Gastrocnemius medialis (tissue), 4 donors: ENCODE results near the gene PHF12. TPM values are rescaled to one million over a fixed set of nuclear protein-coding genes. Genes with fewer than 3 reads are reported as not detected.

Experiments
- ATAC-seq, 2 donors: fragments of 150-250 bp; one replicate each; pipeline ENCODE4 v1.9.1; 2016
- DNase-seq, 2 donors: peaks; one replicate each; pipeline ENCODE4 v3.0.0-alpha.2; 2019
- H3K27ac ChIP-seq, 4 donors: fragments of 200-600 bp; sonication (generic); 1 replicate in 1 of 4; 2 replicates in 3 of 4; pipeline ENCODE4 v1.5.1; 2016 to 2018; ENCODE audit warnings: mild to moderate bottlenecking in 2 of 4, moderate library complexity in 1 of 4
- H3K27me3 ChIP-seq, 3 donors: fragments of 200-600 bp; sonication (generic) in 2 of 3; 1 replicate in 1 of 3; 2 replicates in 2 of 3; pipeline versions ENCODE4 v1.5.1 to v1.6.0; 2016 to 2019; ENCODE audit warnings: mild to moderate bottlenecking in 1 of 3, moderate library complexity in 1 of 3
- H3K36me3 ChIP-seq, 2 donors: fragments of 200-600 bp; sonication (generic) in 1 of 2; one replicate each; pipeline ENCODE4 v1.5.1; 2017 to 2018
- H3K4me1 ChIP-seq, 2 donors: fragments of 200-600 bp; sonication (generic) in 1 of 2; one replicate each; pipeline ENCODE4 v1.5.1; 2016 to 2017; ENCODE audit warnings: mild to moderate bottlenecking in 2 of 2
- H3K4me3 ChIP-seq, 4 donors: fragments of 200-600 bp; sonication (generic) in 3 of 4; 1 replicate in 1 of 4; 2 replicates in 3 of 4; pipeline ENCODE4 v1.5.1; 2016 to 2019; ENCODE audit warnings: mild to moderate bottlenecking in 2 of 4
- H3K9me3 ChIP-seq, 3 donors: fragments of 200-600 bp; sonication (generic) in 2 of 3; 1 replicate in 1 of 3; 2 replicates in 2 of 3; pipeline ENCODE4 v1.5.1; 2016 to 2019
- CTCF ChIP-seq, 5 experiments: fragments of 450-650 bp in 3 of 5; fragments of 200-600 bp in 2 of 5; sonication (generic) in 2 of 5; IDR thresholded peaks in 4 of 5; conservative IDR thresholded peaks in 1 of 5; 1 replicate in 4 of 5; 2 replicates in 1 of 5; pipeline ENCODE4 v1.5.1; 2016 to 2019; ENCODE audit warnings: antibody characterized with exemption in 5 of 5, mild to moderate bottlenecking in 3 of 5, moderate library complexity in 3 of 5
- POLR2A ChIP-seq, 2 donors: fragments of 450-650 bp; IDR thresholded peaks; one replicate each; pipeline ENCODE4 v1.6.1; 2017; ENCODE audit warnings: antibody characterized with exemption in 2 of 2, mild to moderate bottlenecking in 2 of 2, moderate library complexity in 2 of 2
- in situ Hi-C, 4 donors: fragments of 200-750 bp; cut with MboI; loops; one replicate each; pipeline versions ENCODE4 v1.15.0 to v1.8.0; 2017; ENCODE audit warnings: low sequenced_read_pairs in 4 of 4
- intact Hi-C: fragments of 100-400 bp; cut with DNase I; formaldehyde crosslinking; loops from one replicate; pipeline ENCODE4 v1.15.1; 2023; ENCODE audit warnings: low total_unique reads
- total RNA-seq, 4 donors: library from RNA; depleted of rRNA; stranded (reverse); fragments of >200 nt; gene quantifications; one replicate each; pipeline versions ENCODE4 v1.1.0 to v1.2.3, GENCODE V29; 2016

PHF12 gene
- total RNA-seq, 4 donors from 2014 or later, result 22.1 to 37.3 (median 24.2) TPM

DNA sequence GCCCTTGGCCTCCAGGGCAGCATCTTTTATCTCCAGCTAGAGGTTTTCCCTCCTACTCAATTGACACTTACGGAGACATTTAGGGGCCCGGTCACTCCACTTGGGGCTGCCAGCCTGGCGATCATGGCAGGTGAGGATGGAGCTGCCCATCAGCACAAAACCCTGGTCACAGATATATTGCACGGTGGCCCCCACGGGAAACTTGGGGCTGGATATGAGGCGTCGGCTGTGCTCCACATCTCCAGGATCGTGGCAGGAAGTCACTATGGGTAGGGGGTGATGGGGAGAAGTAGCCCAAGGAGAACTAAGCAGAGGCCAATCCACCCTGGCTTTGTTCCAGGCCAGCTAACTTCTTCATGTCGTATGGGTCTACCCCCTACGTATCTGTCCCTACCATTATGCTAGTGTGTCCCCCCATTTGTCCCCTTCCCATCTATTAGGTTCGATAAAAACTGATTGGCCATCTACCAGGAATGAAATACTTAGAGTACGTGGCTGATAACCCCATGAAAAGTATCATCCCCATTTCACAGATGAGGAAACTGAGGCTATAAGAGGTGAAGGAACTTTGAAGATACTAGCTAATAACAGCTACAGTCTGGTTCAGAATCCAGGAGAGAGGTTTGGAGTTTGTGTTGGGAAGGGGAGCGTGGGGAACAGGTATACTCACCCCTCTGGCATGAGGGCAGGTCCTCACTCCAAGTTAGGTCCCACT lies 6.1 kb upstream of the PHF12 start:
- Histone ChIP-seq H3K9me3 (no peaks in the 10 kb centered on the region), H3K36me3 (no peaks in the 10 kb centered on the region), H3K4me1 (peaks cover 4 to 10% of the 10 kb centered on the region in 2 donors), H3K27me3 (peaks cover 0 to 4% (median 0%) of the 10 kb centered on the region in 3 donors), H3K27ac (no peak overlapping the region), H3K4me3 (no peak overlapping the region)
- intact Hi-C loops, result no loop called here
- DNase-seq (no peak), ATAC-seq (no peak)
- TF ChIP-seq CTCF (IDR thresholded peaks at IDR 0.05 in 4 of 5, conservative IDR thresholded peaks at IDR 0.05 in 1 of 5) (no peak), POLR2A (IDR thresholded peaks at IDR 0.05) (no peak)
- in situ Hi-C loops, result loop anchor here (10.0 to 25.0 kb wide), 3 partner anchors 595 to 623 kb away; partner anchors contain the start of genes IFT20 (in 3 of the 4), TNFAIP1 (in 3 of the 4), POLDIP2 (in 1 of the 4) and SARM1 (in 1 of the 4)

DNA sequence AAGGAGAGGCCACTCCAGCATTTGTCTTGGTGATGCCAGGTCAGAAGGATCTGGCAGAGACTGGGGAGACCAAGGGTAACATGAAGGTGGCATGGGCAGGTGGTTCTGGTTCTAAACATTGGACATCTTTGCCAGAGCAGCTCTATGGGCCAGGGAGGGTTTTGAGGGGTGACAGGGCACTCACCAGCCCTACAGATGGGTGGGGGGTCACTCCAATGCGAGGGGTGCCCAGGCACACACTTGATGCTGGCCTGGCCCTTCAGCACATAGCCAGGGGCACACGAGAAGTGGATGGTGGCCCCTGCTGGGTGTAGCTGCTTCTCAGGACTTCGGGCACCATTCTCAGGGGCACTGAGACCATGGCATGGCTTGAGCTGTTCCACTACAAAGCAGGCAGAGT lies 5.5 kb upstream of the PHF12 start:
- no peak for TF ChIP-seq CTCF (IDR thresholded peaks at IDR 0.05 in 4 of 5, conservative IDR thresholded peaks at IDR 0.05 in 1 of 5)
- no peak for TF ChIP-seq POLR2A (IDR thresholded peaks at IDR 0.05)
- no peaks in the 10 kb centered on the region for H3K36me3 ChIP-seq
- in situ Hi-C loops, result loop anchor here (10.0 to 25.0 kb wide), 3 partner anchors 595 to 622 kb away; partner anchors contain the start of genes IFT20 (in 3 of the 4), TNFAIP1 (in 3 of the 4), POLDIP2 (in 1 of the 4) and SARM1 (in 1 of the 4)
- intact Hi-C loops, result no loop called here
- ATAC-seq (no peak), DNase-seq (no peak)
- no peak overlapping the region for H3K27ac ChIP-seq
- H3K4me1 ChIP-seq, result peaks cover 4 to 10% of the 10 kb centered on the region in 2 donors
- H3K27me3 ChIP-seq, result no peaks in the 10 kb centered on the region
- no peaks in the 10 kb centered on the region for H3K9me3 ChIP-seq
- no peak overlapping the region for H3K4me3 ChIP-seq

GRCh38 chr17:28956112-28956511 lies 4.8 kb upstream of the PHF12 start:
- no peaks in the 10 kb centered on the region for H3K27me3 ChIP-seq
- TF ChIP-seq CTCF (IDR thresholded peaks at IDR 0.05 in 4 of 5, conservative IDR thresholded peaks at IDR 0.05 in 1 of 5) (no peak), POLR2A (IDR thresholded peaks at IDR 0.05) (no peak)
- H3K27ac ChIP-seq, result no peak overlapping the region
- no peaks in the 10 kb centered on the region for H3K9me3 ChIP-seq
- peaks cover 4 to 10% of the 10 kb centered on the region in 2 donors for H3K4me1 ChIP-seq
- no peak overlapping the region for H3K4me3 ChIP-seq
- in situ Hi-C loops (loop anchor here (10.0 to 25.0 kb wide), 3 partner anchors 594 to 621 kb away; partner anchors contain the start of genes IFT20 (in 3 of the 4), TNFAIP1 (in 3 of the 4), POLDIP2 (in 1 of the 4) and SARM1 (in 1 of the 4)), intact Hi-C loops (no loop called here)
- no peak for ATAC-seq
- no peaks in the 10 kb centered on the region for H3K36me3 ChIP-seq
- no peak for DNase-seq

- intact Hi-C loops, result no loop called here
- Histone ChIP-seq H3K27me3 (no peaks in the 10 kb centered on the region), H3K27ac (no peak overlapping the region), H3K9me3 (no peaks in the 10 kb centered on the region), H3K4me3 (no peak overlapping the region), H3K36me3 (no peaks in the 10 kb centered on the region), H3K4me1 (peaks cover 4 to 10% of the 10 kb centered on the region in 2 donors)
- no peak for DNase-seq
- no peak for ATAC-seq
- TF ChIP-seq POLR2A (IDR thresholded peaks at IDR 0.05), result no peak
- no peak for TF ChIP-seq CTCF (IDR thresholded peaks at IDR 0.05 in 4 of 5, conservative IDR thresholded peaks at IDR 0.05 in 1 of 5)
- in situ Hi-C loops, result loop anchor here (10.0 to 25.0 kb wide), 3 partner anchors 593 to 621 kb away; partner anchors contain the start of genes IFT20 (in 3 of the 4), TNFAIP1 (in 3 of the 4), POLDIP2 (in 1 of the 4) and SARM1 (in 1 of the 4)
These were observed 4.1 kb upstream of the PHF12 start for GRCh38 chr17:28955408-28955807.
